DND-41 (cell line): ENCODE results near the gene F7.

ENCODE experiments used
- CTCF ChIP-seq: IDR thresholded peaks from 2 replicates; pipeline ENCODE4 v1.5.1; 2012; ENCODE audit warnings: borderline replicate concordance, low read length, moderate library complexity, mild to moderate bottlenecking; ENCODE audit not compliant: poor library complexity, severe bottlenecking; ENCODE audit errors: extremely low read depth
- EZH2 ChIP-seq: IDR thresholded peaks from 3 replicates; pipeline ENCODE4 v1.6.1; 2012; ENCODE audit warnings: borderline replicate concordance, low read depth, mild to moderate bottlenecking, moderate library complexity, low read length, inconsistent platforms; ENCODE audit not compliant: severe bottlenecking

- TF ChIP-seq CTCF, result no peak
- TF ChIP-seq EZH2, result no peak
These were observed 41.2 kb downstream of the F7 start for GRCh38 chr13:113146750-113147149.
